ENCODE data around the gene UQCR10.

- TF ChIP-seq REST (IDR thresholded peaks at IDR 0.05; ENCODE audit: insufficient read depth in 1 of 2, low read depth in 2 of 2, low read length in 1 of 2) (no peak), CTCF (IDR thresholded peaks at IDR 0.05) (no peak), SIN3A (IDR thresholded peaks at IDR 0.05; ENCODE audit: borderline replicate concordance, insufficient read depth, low read depth, low read length) (no peak)
Measured at GRCh38 chr22:29801153-29801552, 34.0 kb downstream of the UQCR10 start.

All from Panc1 (cell line).